Measurements from ENCODE around the gene ATM.

ATM gene

GRCh38 chr11:108242422-108242821 is 19.6 kb downstream of the ATM start:
- H3F3A ChIP-seq (ENCODE audit: low read depth), result no peaks in the 10 kb centered on the region
- H3K9me3 ChIP-seq (ENCODE audit: insufficient read depth, low read depth, low read length), result no peaks in the 10 kb centered on the region
- no peaks in the 10 kb centered on the region for H3K27me3 ChIP-seq (ENCODE audit: insufficient read depth, low read length, poor library complexity, severe bottlenecking)
- H3K9me2 ChIP-seq (replicated peaks; ENCODE audit: low read depth, low read length), result no peaks in the 10 kb centered on the region
- H3K4me3 ChIP-seq (ENCODE audit: low read length, poor library complexity, severe bottlenecking), result no peak overlapping the region
- H4K20me1 ChIP-seq (ENCODE audit: insufficient read depth, low read length, poor library complexity, severe bottlenecking), result peaks cover 9% of the 10 kb centered on the region
- H3K36me3 ChIP-seq (ENCODE audit: insufficient read depth, low read length), result 0 out of 2 replicates have a peak, but pooled peaks cover 3% of the 10 kb centered on the region
- no peak overlapping the region for H3K4me2 ChIP-seq (ENCODE audit: low read depth, low read length, poor library complexity, severe bottlenecking)
- TF ChIP-seq CTCF (conservative IDR thresholded peaks at IDR 0.05; ENCODE audit: low read length), result no peak
- no peak for TF ChIP-seq EZH2phosphoT487 (IDR thresholded peaks at IDR 0.05; ENCODE audit: borderline replicate concordance)
- H3K79me2 ChIP-seq (ENCODE audit: insufficient read depth, low read length), result no peaks in the 10 kb centered on the region
- H3K9ac ChIP-seq (ENCODE audit: low read depth, low read length, poor library complexity, severe bottlenecking), result no peak overlapping the region
- H3K4me1 ChIP-seq (ENCODE audit: insufficient read depth, low read length, poor library complexity, severe bottlenecking), result peaks cover 7% of the 10 kb centered on the region
- H2AFZ ChIP-seq (ENCODE audit: low read length), result no peak overlapping the region

GRCh38 chr11:108246308-108246707 is 23.4 kb downstream of the ATM start:
- Histone ChIP-seq H3K9me2 (replicated peaks; ENCODE audit: low read depth, low read length) (no peaks in the 10 kb centered on the region), H3K4me3 (ENCODE audit: low read length, poor library complexity, severe bottlenecking) (no peak overlapping the region), H3K9me3 (ENCODE audit: insufficient read depth, low read depth, low read length) (no peaks in the 10 kb centered on the region), H3K36me3 (ENCODE audit: insufficient read depth, low read length) (peaks cover 7% of the 10 kb centered on the region; the same call in 1 of the 2 replicates), H3K4me2 (ENCODE audit: low read depth, low read length, poor library complexity, severe bottlenecking) (no peak overlapping the region), H4K20me1 (ENCODE audit: insufficient read depth, low read length, poor library complexity, severe bottlenecking) (no peaks in the 10 kb centered on the region), H2AFZ (ENCODE audit: low read length) (no peak overlapping the region), H3K9ac (ENCODE audit: low read depth, low read length, poor library complexity, severe bottlenecking) (no peak overlapping the region), H3F3A (ENCODE audit: low read depth) (no peaks in the 10 kb centered on the region), H3K4me1 (ENCODE audit: insufficient read depth, low read length, poor library complexity, severe bottlenecking) (no peaks in the 10 kb centered on the region), H3K79me2 (ENCODE audit: insufficient read depth, low read length) (no peaks in the 10 kb centered on the region), H3K27me3 (ENCODE audit: insufficient read depth, low read length, poor library complexity, severe bottlenecking) (no peaks in the 10 kb centered on the region)
- no peak for TF ChIP-seq CTCF (conservative IDR thresholded peaks at IDR 0.05; ENCODE audit: low read length)
- TF ChIP-seq EZH2phosphoT487 (IDR thresholded peaks at IDR 0.05; ENCODE audit: borderline replicate concordance), result no peak

GRCh38 chr11:108246885-108247284 is 24.0 kb downstream of the ATM start:
- H3K9me2 ChIP-seq (replicated peaks; ENCODE audit: low read depth, low read length), result no peaks in the 10 kb centered on the region
- H3F3A ChIP-seq (ENCODE audit: low read depth), result no peaks in the 10 kb centered on the region
- H3K79me2 ChIP-seq (ENCODE audit: insufficient read depth, low read length), result no peaks in the 10 kb centered on the region
- H3K4me3 ChIP-seq (ENCODE audit: low read length, poor library complexity, severe bottlenecking), result no peak overlapping the region
- no peaks in the 10 kb centered on the region for H4K20me1 ChIP-seq (ENCODE audit: insufficient read depth, low read length, poor library complexity, severe bottlenecking)
- H3K27me3 ChIP-seq (ENCODE audit: insufficient read depth, low read length, poor library complexity, severe bottlenecking), result no peaks in the 10 kb centered on the region
- H3K9ac ChIP-seq (ENCODE audit: low read depth, low read length, poor library complexity, severe bottlenecking), result no peak overlapping the region
- TF ChIP-seq EZH2phosphoT487 (IDR thresholded peaks at IDR 0.05; ENCODE audit: borderline replicate concordance), result no peak
- no peak for TF ChIP-seq CTCF (conservative IDR thresholded peaks at IDR 0.05; ENCODE audit: low read length)
- H3K4me1 ChIP-seq (ENCODE audit: insufficient read depth, low read length, poor library complexity, severe bottlenecking), result no peaks in the 10 kb centered on the region
- H3K36me3 ChIP-seq (ENCODE audit: insufficient read depth, low read length), result peaks cover 7% of the 10 kb centered on the region; the same call in 1 of the 2 replicates
- H3K9me3 ChIP-seq (ENCODE audit: insufficient read depth, low read depth, low read length), result no peaks in the 10 kb centered on the region
- H2AFZ ChIP-seq (ENCODE audit: low read length), result no peak overlapping the region
- H3K4me2 ChIP-seq (ENCODE audit: low read depth, low read length, poor library complexity, severe bottlenecking), result no peak overlapping the region

All from Loucy (cell line).